ENCODE results near the gene KLK12.

The KLK12 gene

GRCh38 chr19:51026554-51026831, 8.3 kb downstream of the KLK12 start, which contains the start of gene KLK11:
KLK11 (minus strand) TSS chr19:51026616; CDS start chr19:51025631, 985 bp downstream.
- Histone ChIP-seq H3K27ac (ENCODE audit: low read depth, low read length, severe bottlenecking) (no peak within 1 kb of the TSS), H3K36me3 (ENCODE audit: control insufficient read depth, insufficient read depth, low read length) (no peaks in the 10 kb centered on the region), H3K4me3 (ENCODE audit: extremely low read depth, insufficient read depth, low read length, poor library complexity, severe bottlenecking) (no peak within 1 kb of the TSS), H3K9me3 (ENCODE audit: control insufficient read depth, low read length) (no peaks in the 10 kb centered on the region), H3K4me1 (ENCODE audit: control insufficient read depth, insufficient read depth, low read length, poor library complexity, severe bottlenecking) (no peaks in the 10 kb centered on the region)
- WGBS, 2 experiments (ENCODE audit: insufficient coverage in 2 of 2), result 90 to 95% methylated on average over 7 to 10 of the region's 11 CpGs

GRCh38 chr19:51025809-51026553, 8.8 kb downstream of the KLK12 start:
- Histone ChIP-seq H3K9me3 (ENCODE audit: control insufficient read depth, low read length) (no peaks in the 10 kb centered on the region), H3K27ac (ENCODE audit: low read depth, low read length, severe bottlenecking) (no peak overlapping the region), H3K4me3 (ENCODE audit: extremely low read depth, insufficient read depth, low read length, poor library complexity, severe bottlenecking) (no peak overlapping the region), H3K36me3 (ENCODE audit: control insufficient read depth, insufficient read depth, low read length) (no peaks in the 10 kb centered on the region), H3K4me1 (ENCODE audit: control insufficient read depth, insufficient read depth, low read length, poor library complexity, severe bottlenecking) (no peaks in the 10 kb centered on the region)
- 86% methylated on average over 11 to 13 of the region's 18 CpGs for WGBS, 2 experiments (ENCODE audit: insufficient coverage in 2 of 2)

GRCh38 chr19:51025401-51025800, 9.4 kb downstream of the KLK12 start:
- no peak overlapping the region for H3K4me3 ChIP-seq (ENCODE audit: extremely low read depth, insufficient read depth, low read length, poor library complexity, severe bottlenecking)
- no peaks in the 10 kb centered on the region for H3K4me1 ChIP-seq (ENCODE audit: control insufficient read depth, insufficient read depth, low read length, poor library complexity, severe bottlenecking)
- WGBS, 2 experiments (ENCODE audit: insufficient coverage in 2 of 2), result 80 to 100% methylated on average over 1 to 3 of the region's 6 CpGs
- no peaks in the 10 kb centered on the region for H3K9me3 ChIP-seq (ENCODE audit: control insufficient read depth, low read length)
- H3K36me3 ChIP-seq (ENCODE audit: control insufficient read depth, insufficient read depth, low read length), result no peaks in the 10 kb centered on the region
- H3K27ac ChIP-seq (ENCODE audit: low read depth, low read length, severe bottlenecking), result no peak overlapping the region

GRCh38 chr19:51024924-51025323, 9.9 kb downstream of the KLK12 start:
- Histone ChIP-seq H3K27ac (ENCODE audit: low read depth, low read length, severe bottlenecking) (no peak overlapping the region), H3K4me3 (ENCODE audit: extremely low read depth, insufficient read depth, low read length, poor library complexity, severe bottlenecking) (no peak overlapping the region), H3K36me3 (ENCODE audit: control insufficient read depth, insufficient read depth, low read length) (no peaks in the 10 kb centered on the region), H3K4me1 (ENCODE audit: control insufficient read depth, insufficient read depth, low read length, poor library complexity, severe bottlenecking) (no peaks in the 10 kb centered on the region), H3K9me3 (ENCODE audit: control insufficient read depth, low read length) (no peaks in the 10 kb centered on the region)
- WGBS, 2 experiments (ENCODE audit: insufficient coverage in 2 of 2), result 60 to 100% methylated on average over 1 of the region's 5 CpGs

- Histone ChIP-seq H3K4me1 (ENCODE audit: control insufficient read depth, insufficient read depth, low read length, poor library complexity, severe bottlenecking) (no peaks in the 10 kb centered on the region), H3K9me3 (ENCODE audit: control insufficient read depth, low read length) (no peaks in the 10 kb centered on the region), H3K36me3 (ENCODE audit: control insufficient read depth, insufficient read depth, low read length) (no peaks in the 10 kb centered on the region), H3K4me3 (ENCODE audit: extremely low read depth, insufficient read depth, low read length, poor library complexity, severe bottlenecking) (no peak overlapping the region), H3K27ac (ENCODE audit: low read depth, low read length, severe bottlenecking) (no peak overlapping the region)
- WGBS, 2 experiments (ENCODE audit: insufficient coverage in 2 of 2), result 78 to 94% methylated on average over 9 of the region's 11 CpGs
These were observed 10.9 kb downstream of the KLK12 start for GRCh38 chr19:51023946-51024345.

- Histone ChIP-seq H3K9me3 (ENCODE audit: control insufficient read depth, low read length) (no peaks in the 10 kb centered on the region), H3K27ac (ENCODE audit: low read depth, low read length, severe bottlenecking) (no peak overlapping the region), H3K4me3 (ENCODE audit: extremely low read depth, insufficient read depth, low read length, poor library complexity, severe bottlenecking) (no peak overlapping the region), H3K36me3 (ENCODE audit: control insufficient read depth, insufficient read depth, low read length) (no peaks in the 10 kb centered on the region), H3K4me1 (ENCODE audit: control insufficient read depth, insufficient read depth, low read length, poor library complexity, severe bottlenecking) (no peaks in the 10 kb centered on the region)
- 76 to 79% methylated on average over 14 of the region's 14 CpGs for WGBS, 2 experiments (ENCODE audit: insufficient coverage in 2 of 2)
These were observed 12.3 kb downstream of the KLK12 start for GRCh38 chr19:51022526-51022925.

- Histone ChIP-seq H3K9me3 (ENCODE audit: control insufficient read depth, low read length) (no peaks in the 10 kb centered on the region), H3K27ac (ENCODE audit: low read depth, low read length, severe bottlenecking) (no peak overlapping the region), H3K4me3 (ENCODE audit: extremely low read depth, insufficient read depth, low read length, poor library complexity, severe bottlenecking) (no peak overlapping the region), H3K4me1 (ENCODE audit: control insufficient read depth, insufficient read depth, low read length, poor library complexity, severe bottlenecking) (no peaks in the 10 kb centered on the region), H3K36me3 (ENCODE audit: control insufficient read depth, insufficient read depth, low read length) (no peaks in the 10 kb centered on the region)
- 50 to 57% methylated on average over 2 to 4 of the region's 7 CpGs for whole genome bisulfite sequencing, 2 experiments (ENCODE audit: insufficient coverage in 2 of 2)
These were observed 13.7 kb downstream of the KLK12 start for GRCh38 chr19:51020988-51021651.

GRCh38 chr19:51019544-51019925, 15.3 kb downstream of the KLK12 start, which contains the start of gene KLK10:
KLK10 (minus strand) TSS chr19:51019709; CDS start chr19:51019130, 579 bp downstream.
- no peaks in the 10 kb centered on the region for H3K9me3 ChIP-seq (ENCODE audit: control insufficient read depth, low read length)
- no peaks in the 10 kb centered on the region for H3K4me1 ChIP-seq (ENCODE audit: control insufficient read depth, insufficient read depth, low read length, poor library complexity, severe bottlenecking)
- no peak within 1 kb of the TSS for H3K27ac ChIP-seq (ENCODE audit: low read depth, low read length, severe bottlenecking)
- no peaks in the 10 kb centered on the region for H3K36me3 ChIP-seq (ENCODE audit: control insufficient read depth, insufficient read depth, low read length)
- WGBS, 2 experiments (ENCODE audit: insufficient coverage in 2 of 2), result 4 to 17% methylated on average over 4 to 8 of the region's 14 CpGs
- H3K4me3 ChIP-seq (ENCODE audit: extremely low read depth, insufficient read depth, low read length, poor library complexity, severe bottlenecking), result peak within 1 kb of the TSS; percentile 24

- Histone ChIP-seq H3K27ac (ENCODE audit: low read depth, low read length, severe bottlenecking) (no peak overlapping the region), H3K36me3 (ENCODE audit: control insufficient read depth, insufficient read depth, low read length) (no peaks in the 10 kb centered on the region), H3K9me3 (ENCODE audit: control insufficient read depth, low read length) (no peaks in the 10 kb centered on the region), H3K4me3 (ENCODE audit: extremely low read depth, insufficient read depth, low read length, poor library complexity, severe bottlenecking) (peak overlapping the region; percentile 24), H3K4me1 (ENCODE audit: control insufficient read depth, insufficient read depth, low read length, poor library complexity, severe bottlenecking) (no peaks in the 10 kb centered on the region)
- WGBS, 2 experiments (ENCODE audit: insufficient coverage in 2 of 2), result 2 to 3% methylated on average over 50 to 52 of the region's 68 CpGs
These were observed 15.9 kb downstream of the KLK12 start for GRCh38 chr19:51018745-51019543.

- Histone ChIP-seq H3K27ac (ENCODE audit: low read depth, low read length, severe bottlenecking) (no peak overlapping the region), H3K4me3 (ENCODE audit: extremely low read depth, insufficient read depth, low read length, poor library complexity, severe bottlenecking) (peak overlapping the region; percentile 38), H3K4me1 (ENCODE audit: control insufficient read depth, insufficient read depth, low read length, poor library complexity, severe bottlenecking) (no peaks in the 10 kb centered on the region), H3K36me3 (ENCODE audit: control insufficient read depth, insufficient read depth, low read length) (no peaks in the 10 kb centered on the region), H3K9me3 (ENCODE audit: control insufficient read depth, low read length) (no peaks in the 10 kb centered on the region)
- WGBS, 2 experiments (ENCODE audit: insufficient coverage in 2 of 2), result 1% methylated on average over 50 to 66 of the region's 68 CpGs
These were observed 17.8 kb downstream of the KLK12 start for GRCh38 chr19:51016798-51017683.
